ENCODE results near the gene RTN1. TPM values are rescaled to one million over a fixed set of nuclear protein-coding genes. Genes with fewer than 3 reads are reported as not detected.

The RTN1 gene
- total and polyA plus RNA-seq, 2 donors = 6.3 to 13.9 TPM

DNA sequence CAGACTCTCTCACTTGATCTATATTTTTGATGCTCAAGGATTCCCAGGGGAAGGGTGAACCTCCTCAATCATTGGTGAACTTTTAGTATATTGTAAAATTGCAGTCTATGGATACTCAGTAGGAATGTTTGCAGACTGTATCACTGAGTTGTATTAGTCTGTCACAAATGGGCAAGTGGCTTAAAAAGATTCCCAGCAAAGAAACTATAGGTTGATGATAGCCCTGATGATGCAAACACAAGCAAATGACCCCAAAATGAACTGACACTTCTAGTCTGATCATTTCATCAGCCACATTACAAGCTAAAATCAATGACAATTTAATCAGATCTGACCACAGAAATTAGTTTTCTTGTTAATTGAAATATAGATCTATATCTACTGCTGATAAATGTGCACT is 59.5 kb downstream of the RTN1 start:
- Histone ChIP-seq H3K4me3 (ENCODE audit: low read depth, low read length) (no peak overlapping the region), H3K27ac (ENCODE audit: low read depth) (no peak overlapping the region), H3K36me3 (ENCODE audit: insufficient read depth) (no peaks in the 10 kb centered on the region), H3K4me1 (ENCODE audit: insufficient read depth) (no peaks in the 10 kb centered on the region)
- DNase-seq (ENCODE audit: extremely low spot score) = no peak

DNA sequence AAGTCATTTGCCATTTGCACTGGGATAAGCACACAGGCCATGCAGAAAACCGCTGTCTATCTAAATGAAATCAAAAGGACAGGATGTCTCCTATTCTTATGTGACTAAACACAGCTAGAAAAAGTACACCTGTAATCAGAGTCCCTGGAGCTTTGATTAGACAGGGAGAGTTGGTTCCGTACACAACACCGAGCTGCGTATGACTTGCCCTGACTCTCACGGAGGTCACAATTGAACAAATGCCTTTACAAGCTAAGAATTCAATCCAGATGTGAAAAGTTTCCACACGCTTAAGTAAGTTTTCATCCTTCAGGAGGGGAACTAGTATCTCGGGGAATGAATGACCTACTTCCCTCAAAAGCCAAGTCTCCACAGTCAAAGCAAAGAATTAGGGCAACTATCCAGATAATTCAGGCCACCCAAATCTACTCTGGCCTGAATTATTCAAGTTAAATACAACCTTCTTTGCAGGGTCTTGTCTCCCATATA is 67.5 kb downstream of the RTN1 start:
- Histone ChIP-seq H3K4me1 (ENCODE audit: insufficient read depth) (no peaks in the 10 kb centered on the region), H3K27ac (ENCODE audit: low read depth) (no peak overlapping the region), H3K36me3 (ENCODE audit: insufficient read depth) (no peaks in the 10 kb centered on the region), H3K4me3 (ENCODE audit: low read depth, low read length) (no peak overlapping the region)
- WGBS = 55% methylated on average over 7 of the region's 7 CpGs
- no peak for DNase-seq (ENCODE audit: extremely low spot score)

DNA sequence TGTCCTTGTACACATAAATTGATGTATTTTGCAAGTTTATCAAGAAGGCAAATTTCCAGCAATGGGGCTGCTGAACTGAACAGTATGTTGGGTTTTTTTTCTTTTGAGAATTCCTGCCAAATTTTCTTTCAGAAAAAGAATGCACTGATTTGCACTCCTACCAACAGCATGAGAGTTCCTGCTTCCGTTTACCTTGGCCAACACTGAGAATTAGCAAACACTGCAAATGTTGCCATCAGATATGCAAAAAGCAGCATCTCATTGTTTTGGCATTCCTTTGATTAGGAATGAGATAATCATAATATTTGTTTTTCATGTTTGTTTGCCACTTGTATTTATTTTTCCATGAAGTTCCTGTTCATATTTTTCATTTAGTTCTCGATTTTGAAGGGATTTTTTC is 82.4 kb downstream of the RTN1 start:
- WGBS = 40% methylated on average over 2 of the region's 2 CpGs
- DNase-seq (ENCODE audit: extremely low spot score) = no peak

DNA sequence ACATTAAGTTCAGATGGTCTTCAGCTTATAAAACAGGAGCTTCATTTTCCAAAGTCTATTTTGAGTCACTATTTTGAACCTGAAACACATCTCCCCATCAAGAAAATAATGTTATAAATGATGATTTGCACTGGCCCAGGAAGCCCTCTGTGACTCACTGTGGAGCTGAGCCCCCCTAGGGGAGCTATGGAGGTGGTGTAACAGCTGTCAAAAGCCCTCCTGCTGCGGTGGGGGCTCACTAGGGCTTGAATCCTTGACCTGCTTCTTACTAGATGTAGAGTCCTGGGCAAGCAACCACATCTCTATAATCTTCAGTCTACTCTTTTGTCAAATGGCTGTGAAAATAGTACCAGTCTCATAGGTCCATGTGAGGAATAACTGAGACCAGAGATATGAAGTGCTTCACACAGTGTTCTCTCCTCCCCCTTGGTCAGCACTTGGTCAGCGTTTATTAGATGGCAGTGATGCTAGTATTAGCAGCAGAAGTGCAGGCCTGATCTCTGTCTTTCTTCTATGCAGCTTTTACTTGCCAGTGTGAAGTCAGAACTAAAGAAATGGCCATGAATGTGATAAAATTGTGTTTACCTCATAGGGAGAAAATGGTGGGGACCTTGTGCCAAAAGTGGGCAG is 83.4 kb downstream of the RTN1 start:
- no peak overlapping the region for H3K27ac ChIP-seq (ENCODE audit: low read depth)
- 35% methylated on average over 2 of the region's 2 CpGs for WGBS
- DNase-seq (ENCODE audit: extremely low spot score) = no peak

More for the DNA sequence above, 82.4 kb downstream of the RTN1 start:
- H3K27ac ChIP-seq (ENCODE audit: low read depth) = no peak overlapping the region
- no peaks in the 10 kb centered on the region for H3K4me1 ChIP-seq (ENCODE audit: insufficient read depth)
- H3K36me3 ChIP-seq (ENCODE audit: insufficient read depth) = no peaks in the 10 kb centered on the region
- no peak overlapping the region for H3K4me3 ChIP-seq (ENCODE audit: low read depth, low read length)

DNA sequence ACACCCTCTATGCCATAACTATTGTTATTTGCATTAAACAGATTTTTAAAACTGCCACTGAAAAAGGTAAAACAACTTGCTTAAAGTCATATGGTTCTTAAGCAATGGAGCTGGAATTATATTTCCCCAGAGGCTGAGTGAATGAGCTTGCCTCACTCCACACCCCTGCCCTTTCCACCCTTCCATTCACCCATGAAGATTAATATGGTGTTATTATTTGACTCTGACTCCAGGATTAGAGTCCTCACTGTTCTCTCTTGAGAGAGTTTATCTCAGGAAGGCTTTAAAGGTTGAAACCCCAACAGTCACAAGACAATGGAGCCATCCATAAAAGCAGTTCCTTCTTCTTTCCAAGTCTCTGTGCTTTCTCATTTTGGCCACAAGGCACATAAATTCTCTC is 84.9 kb downstream of the RTN1 start:
- no peaks in the 10 kb centered on the region for H3K4me1 ChIP-seq (ENCODE audit: insufficient read depth)
- no peak overlapping the region for H3K27ac ChIP-seq (ENCODE audit: low read depth)
- DNase-seq (ENCODE audit: extremely low spot score) = no peak

More for the DNA sequence above, 83.4 kb downstream of the RTN1 start:
- Histone ChIP-seq H3K36me3 (ENCODE audit: insufficient read depth) (no peaks in the 10 kb centered on the region), H3K4me3 (ENCODE audit: low read depth, low read length) (no peak overlapping the region), H3K4me1 (ENCODE audit: insufficient read depth) (no peaks in the 10 kb centered on the region)

DNA sequence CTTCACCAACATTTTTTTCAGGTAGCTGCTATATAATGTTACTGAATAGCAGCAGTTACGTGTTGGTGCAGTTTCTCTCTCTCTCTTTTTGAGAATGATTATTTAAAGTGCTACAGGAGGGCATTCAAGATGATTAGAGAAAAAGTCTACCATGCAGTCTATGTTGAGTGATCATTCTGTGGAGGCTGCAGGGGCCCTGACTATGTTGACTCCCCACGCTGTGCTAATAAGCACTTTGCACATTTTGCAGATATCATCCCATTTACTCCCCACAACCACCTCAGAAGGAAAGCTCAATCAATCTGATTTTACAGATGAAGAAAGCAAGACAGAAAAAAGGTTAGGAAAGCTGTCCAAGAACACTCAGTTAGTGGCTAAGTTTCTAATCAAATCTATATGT is 87.8 kb downstream of the RTN1 start:
- H3K36me3 ChIP-seq (ENCODE audit: insufficient read depth) = no peaks in the 10 kb centered on the region
- H3K4me3 ChIP-seq (ENCODE audit: low read depth, low read length) = no peak overlapping the region
- 67% methylated on average over 2 of the region's 2 CpGs for WGBS
- no peak for DNase-seq (ENCODE audit: extremely low spot score)
- no peaks in the 10 kb centered on the region for H3K4me1 ChIP-seq (ENCODE audit: insufficient read depth)
- no peak overlapping the region for H3K27ac ChIP-seq (ENCODE audit: low read depth)

More for the DNA sequence above, 84.9 kb downstream of the RTN1 start:
- no peak overlapping the region for H3K4me3 ChIP-seq (ENCODE audit: low read depth, low read length)
- no peaks in the 10 kb centered on the region for H3K36me3 ChIP-seq (ENCODE audit: insufficient read depth)

DNA sequence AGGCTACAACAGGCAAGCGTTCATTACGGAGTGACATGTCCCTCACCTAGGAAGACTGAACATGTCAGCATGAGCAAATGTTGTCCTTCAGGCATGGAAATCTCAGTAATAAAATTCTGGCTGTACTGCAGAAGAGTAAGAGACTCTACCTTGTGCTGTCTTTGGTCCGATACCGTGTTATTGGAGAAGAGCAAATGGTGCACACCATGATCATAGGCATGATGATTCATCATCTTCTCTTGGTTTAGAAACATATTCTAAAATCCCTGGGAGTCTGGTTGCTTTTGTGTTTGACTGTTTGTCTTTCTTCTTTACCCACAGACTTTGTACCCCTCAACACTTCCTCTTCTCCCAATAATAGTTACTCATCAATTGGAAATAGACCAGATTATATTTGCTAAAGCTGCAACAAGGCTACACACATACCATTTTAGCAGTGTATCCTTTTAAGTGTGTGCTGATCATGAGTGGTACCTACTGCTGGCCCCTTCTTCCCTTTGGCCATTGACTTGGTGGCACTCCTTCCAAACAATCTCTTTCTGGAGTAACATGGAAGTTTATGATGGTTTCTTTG is 93.5 kb downstream of the RTN1 start:
- no peak overlapping the region for H3K4me3 ChIP-seq (ENCODE audit: low read depth, low read length)
- DNase-seq (ENCODE audit: extremely low spot score) = no peak
- WGBS = 95% methylated on average over 4 of the region's 4 CpGs
- no peaks in the 10 kb centered on the region for H3K4me1 ChIP-seq (ENCODE audit: insufficient read depth)
- H3K27ac ChIP-seq (ENCODE audit: low read depth) = no peak overlapping the region
- H3K36me3 ChIP-seq (ENCODE audit: insufficient read depth) = no peaks in the 10 kb centered on the region

DNA sequence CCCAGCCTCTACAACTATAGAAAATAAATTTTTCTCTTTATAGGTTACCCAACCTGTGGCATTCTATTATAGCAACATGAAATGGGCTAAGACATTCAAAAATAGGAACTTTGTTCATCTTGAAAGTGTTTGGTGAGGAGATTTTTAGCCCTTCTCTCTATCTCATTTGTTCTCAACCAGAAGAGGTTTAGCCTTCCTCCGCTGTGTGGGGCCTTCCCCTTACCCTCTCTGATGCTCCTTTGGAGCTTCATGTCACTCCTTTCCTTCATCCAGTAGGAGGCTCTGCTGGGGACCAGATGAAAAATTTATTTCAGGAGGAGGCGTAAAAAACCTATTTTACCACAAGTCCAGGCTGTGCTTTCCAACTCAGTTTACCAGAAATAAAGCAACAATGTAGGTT is 94.1 kb downstream of the RTN1 start:
- DNase-seq (ENCODE audit: extremely low spot score) = no peak
- Histone ChIP-seq H3K4me1 (ENCODE audit: insufficient read depth) (no peaks in the 10 kb centered on the region), H3K4me3 (ENCODE audit: low read depth, low read length) (no peak overlapping the region), H3K27ac (ENCODE audit: low read depth) (no peak overlapping the region), H3K36me3 (ENCODE audit: insufficient read depth) (no peaks in the 10 kb centered on the region)
- 95% methylated on average over 2 of the region's 2 CpGs for WGBS

DNA sequence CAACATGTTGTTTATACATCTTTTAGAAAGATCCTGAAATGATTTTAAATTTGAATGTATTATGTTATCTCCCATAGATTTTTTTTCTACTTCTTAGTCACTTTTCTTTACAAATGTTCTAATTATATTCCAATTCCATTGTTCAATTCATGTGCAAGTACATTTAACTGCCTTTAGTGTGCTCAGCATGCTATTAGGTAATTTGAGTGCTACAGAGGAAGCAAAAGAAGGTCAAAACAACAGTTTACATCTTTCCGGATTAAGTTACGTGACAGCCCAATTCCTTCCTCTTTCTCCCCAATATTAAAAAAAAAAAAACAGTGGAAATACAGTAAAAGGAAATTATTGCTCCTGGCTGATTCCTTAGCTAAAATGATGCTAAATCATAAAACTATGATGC is 98.3 kb downstream of the RTN1 start:
- Histone ChIP-seq H3K36me3 (ENCODE audit: insufficient read depth) (no peaks in the 10 kb centered on the region), H3K4me3 (ENCODE audit: low read depth, low read length) (no peak overlapping the region), H3K27ac (ENCODE audit: low read depth) (no peak overlapping the region), H3K4me1 (ENCODE audit: insufficient read depth) (no peaks in the 10 kb centered on the region)
- 27% methylated on average over 2 of the region's 2 CpGs for WGBS
- no peak for DNase-seq (ENCODE audit: extremely low spot score)

DNA sequence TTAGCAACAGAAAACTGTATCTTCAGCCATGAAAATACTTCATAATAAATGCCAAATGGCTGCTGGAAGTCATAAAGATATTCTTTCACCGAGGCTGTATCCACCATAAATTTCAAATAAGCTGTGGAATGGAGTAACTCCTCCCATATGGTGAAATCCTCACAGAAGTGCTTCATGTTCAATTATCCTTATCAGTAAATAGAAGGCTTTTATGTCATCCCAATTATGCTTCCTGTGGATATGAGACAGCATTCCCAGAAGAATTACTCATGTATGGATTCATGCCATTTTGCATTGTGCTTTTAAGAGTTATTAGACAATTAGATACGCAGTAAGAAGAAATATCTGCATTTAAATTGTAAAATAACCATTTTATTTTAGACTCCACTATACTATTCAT is 99.0 kb downstream of the RTN1 start:
- whole genome bisulfite sequencing = 35% methylated on average over 2 of the region's 2 CpGs
- Histone ChIP-seq H3K36me3 (ENCODE audit: insufficient read depth) (no peaks in the 10 kb centered on the region), H3K4me3 (ENCODE audit: low read depth, low read length) (no peak overlapping the region), H3K4me1 (ENCODE audit: insufficient read depth) (no peaks in the 10 kb centered on the region), H3K27ac (ENCODE audit: low read depth) (no peak overlapping the region)
- peak; percentile 28 for DNase-seq (ENCODE audit: extremely low spot score)

DNA sequence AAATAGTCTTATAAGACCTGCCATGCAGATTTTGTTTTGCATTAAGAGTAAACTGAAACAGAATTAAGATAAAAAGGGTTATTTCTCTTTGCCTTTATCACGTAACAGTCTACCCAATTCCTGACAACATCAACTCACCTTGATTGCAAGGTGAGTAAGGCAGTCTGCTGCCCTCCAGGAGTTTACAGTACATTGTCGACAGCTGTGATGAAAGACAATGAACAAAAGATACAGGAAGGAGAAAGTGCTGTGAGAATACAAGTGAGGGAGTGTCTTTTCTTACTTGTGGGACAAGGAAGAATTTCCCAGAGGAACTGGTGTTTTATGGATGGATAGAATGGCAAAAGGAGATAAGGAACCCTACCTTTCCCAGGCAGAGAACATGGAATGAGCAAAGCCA is 101.0 kb downstream of the RTN1 start:
- 69% methylated on average over 2 of the region's 2 CpGs for WGBS
- no peak overlapping the region for H3K27ac ChIP-seq (ENCODE audit: low read depth)
- no peaks in the 10 kb centered on the region for H3K4me1 ChIP-seq (ENCODE audit: insufficient read depth)
- H3K4me3 ChIP-seq (ENCODE audit: low read depth, low read length) = no peak overlapping the region
- no peaks in the 10 kb centered on the region for H3K36me3 ChIP-seq (ENCODE audit: insufficient read depth)
- no peak for DNase-seq (ENCODE audit: extremely low spot score)

DNA sequence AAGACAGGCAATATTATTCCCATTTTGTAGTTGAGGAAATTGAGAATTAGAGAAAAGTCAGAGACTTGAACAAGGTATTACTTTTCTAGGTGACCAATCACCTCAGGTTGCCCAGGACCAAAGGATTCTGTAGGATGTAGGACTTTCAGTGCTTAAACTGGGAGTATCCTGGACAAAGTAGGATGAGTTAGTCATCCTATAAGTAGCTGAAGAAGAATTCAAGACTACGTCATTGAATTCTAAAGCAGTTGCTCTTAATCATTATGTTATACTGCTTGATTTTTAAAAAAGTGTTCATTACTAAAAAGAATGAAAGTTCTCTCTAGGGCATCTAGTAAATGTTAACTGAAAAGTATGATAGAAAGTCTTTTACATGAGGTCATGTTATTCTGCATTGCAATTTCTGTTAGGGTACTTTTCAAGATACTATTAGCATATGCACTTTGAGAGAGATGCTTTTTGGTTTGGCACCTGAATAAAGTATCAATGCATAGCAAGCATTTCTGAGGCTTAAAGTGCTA is 101.7 kb downstream of the RTN1 start:
- H3K4me3 ChIP-seq (ENCODE audit: low read depth, low read length) = no peak overlapping the region
- no peak overlapping the region for H3K27ac ChIP-seq (ENCODE audit: low read depth)
- DNase-seq (ENCODE audit: extremely low spot score) = no peak
- 90% methylated on average over 1 of the region's 1 CpG for WGBS
- no peaks in the 10 kb centered on the region for H3K4me1 ChIP-seq (ENCODE audit: insufficient read depth)
- H3K36me3 ChIP-seq (ENCODE audit: insufficient read depth) = no peaks in the 10 kb centered on the region

DNA sequence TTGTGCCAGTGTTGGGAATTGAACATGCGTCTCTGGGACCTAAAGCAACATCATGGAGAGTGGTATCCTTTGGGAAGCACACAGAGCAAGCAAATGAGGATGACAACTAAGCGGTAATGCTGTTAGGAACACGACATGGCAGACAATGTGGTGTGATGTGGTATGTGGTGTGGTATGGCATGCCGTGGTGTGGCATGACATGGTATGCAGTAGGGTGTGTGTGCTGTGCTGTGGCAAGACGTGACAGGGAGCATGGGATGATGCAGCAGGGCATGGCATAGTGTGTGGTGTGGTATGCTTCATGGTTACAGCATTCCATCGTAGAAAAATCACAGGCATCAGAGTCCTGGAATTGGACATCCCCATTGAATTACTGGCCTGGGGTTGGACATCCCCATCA is 108.7 kb downstream of the RTN1 start:
- H3K4me1 ChIP-seq (ENCODE audit: insufficient read depth) = no peaks in the 10 kb centered on the region
- no peak overlapping the region for H3K4me3 ChIP-seq (ENCODE audit: low read depth, low read length)
- 91% methylated on average over 6 of the region's 6 CpGs for WGBS
- DNase-seq (ENCODE audit: extremely low spot score) = no peak
- H3K36me3 ChIP-seq (ENCODE audit: insufficient read depth) = no peaks in the 10 kb centered on the region
- no peak overlapping the region for H3K27ac ChIP-seq (ENCODE audit: low read depth)

DNA sequence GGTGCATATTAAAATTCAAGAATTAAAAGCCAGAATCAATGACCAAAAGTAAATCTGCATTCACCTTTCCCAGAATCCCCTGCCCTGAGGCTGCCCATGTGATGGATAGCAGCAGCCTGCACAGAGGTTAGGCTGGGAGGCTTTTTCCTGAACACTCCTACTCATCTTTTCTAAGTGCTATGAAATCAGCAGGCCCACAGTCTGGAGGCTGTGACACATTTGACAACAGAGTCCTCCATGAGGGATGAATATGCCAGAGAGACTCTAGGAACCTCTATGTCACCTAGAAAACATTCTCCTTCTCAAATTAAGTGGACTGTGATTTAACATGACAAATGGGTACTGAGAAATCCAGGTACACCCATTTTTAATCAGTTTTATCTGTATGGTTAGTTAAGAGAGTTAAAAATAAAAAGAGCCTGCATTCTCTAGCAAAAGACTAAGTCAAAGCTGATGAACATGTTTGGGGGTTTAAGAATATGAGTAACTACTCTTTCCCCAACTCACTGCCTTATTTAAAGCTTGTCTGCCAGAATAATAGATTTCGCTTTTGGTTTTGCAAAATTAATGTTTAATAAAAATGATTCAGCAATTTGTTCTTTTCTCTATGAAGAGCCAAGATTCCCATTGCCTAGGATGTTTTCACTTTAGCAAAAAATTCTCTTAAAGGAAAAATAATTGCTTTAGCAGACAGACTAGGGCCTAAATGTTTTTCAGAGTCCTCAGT is 115.0 kb downstream of the RTN1 start:
- Histone ChIP-seq H3K4me3 (ENCODE audit: low read depth, low read length) (no peak overlapping the region), H3K36me3 (ENCODE audit: insufficient read depth) (no peaks in the 10 kb centered on the region), H3K27ac (ENCODE audit: low read depth) (no peak overlapping the region), H3K4me1 (ENCODE audit: insufficient read depth) (no peaks in the 10 kb centered on the region)
- DNase-seq (ENCODE audit: extremely low spot score) = no peak
- 78% methylated on average over 1 of the region's 1 CpG for WGBS
